HEK293 (cell line): Measurements from ENCODE around the gene SLC28A3.

Source experiments
- BCL6B ChIP-seq: fragments of 450-650 bp; formaldehyde crosslinking; IDR thresholded peaks from 2 replicates; pipeline ENCODE4 v1.5.1; 2017; ENCODE audit warnings: missing biosample characterization, missing genetic modification characterization
- CTCF ChIP-seq: fragments of 450-650 bp; formaldehyde crosslinking; IDR thresholded peaks from 2 replicates; pipeline ENCODE4 v1.5.1; 2016; ENCODE audit warnings: missing biosample characterization, missing genetic modification characterization
- ZNF2 ChIP-seq: fragments of 450-650 bp; formaldehyde crosslinking; IDR thresholded peaks from 2 replicates; pipeline ENCODE4 v1.5.1; 2016; ENCODE audit warnings: missing biosample characterization, missing genetic modification characterization
- ZNF292 ChIP-seq: fragments of 450-650 bp; formaldehyde crosslinking; IDR thresholded peaks from 2 replicates; pipeline ENCODE4 v1.5.1; 2016; ENCODE audit warnings: low read depth, missing biosample characterization, missing genetic modification characterization, borderline replicate concordance
- ZNF302 ChIP-seq: fragments of 450-650 bp; formaldehyde crosslinking; IDR thresholded peaks from 2 replicates; pipeline ENCODE4 v1.5.1; 2016; ENCODE audit warnings: missing biosample characterization, missing genetic modification characterization, low read depth
- ZNF639 ChIP-seq: fragments of 450-650 bp; formaldehyde crosslinking; IDR thresholded peaks from 2 replicates; pipeline ENCODE4 v1.5.1; 2016; ENCODE audit warnings: missing biosample characterization, missing genetic modification characterization

GRCh38 chr9:84310883-84311282 is 29.7 kb downstream of the SLC28A3 start:
- TF ChIP-seq CTCF (tag by site-specific recombination) (no peak), BCL6B (no peak), ZNF2 (tag by site-specific recombination) (no peak), ZNF639 (no peak), ZNF292 (tag by site-specific recombination) (no peak), ZNF302 (tag by site-specific recombination) (no peak)
